ENCODE measurements around the gene TSPAN4. TPM values are rescaled to one million over a fixed set of nuclear protein-coding genes. Genes with fewer than 3 reads are reported as not detected.

TSPAN4 gene
- total RNA-seq, 2 donors from 2014 or later = 48.8 to 94.9 TPM

- Histone ChIP-seq H3K4me3 (peak overlapping the region; percentile 47 to 61), H3K36me3 (no peaks in the 10 kb centered on the region), H3K27me3 (replicated peaks; ENCODE audit: insufficient read depth) (no peaks in the 10 kb centered on the region), H3K9me3 (no peaks in the 10 kb centered on the region), H3K27ac (peak overlapping the region; percentile 87 to 88), H3K4me1 (replicated peaks) (peaks cover 13% of the 10 kb centered on the region)
- no peak for DNase-seq (ENCODE audit: low spot score)
- WGBS = 1% methylated on average over 18 of the region's 18 CpGs
- no peak for TF ChIP-seq POLR2AphosphoS5 (IDR thresholded peaks at IDR 0.05)
- TF ChIP-seq POLR2A (IDR thresholded peaks at IDR 0.05) = no peak
- no peak for TF ChIP-seq CTCF (IDR thresholded peaks at IDR 0.05)
- intact Hi-C loops (cut with DNase I) = no loop called here
Measured at GRCh38 chr11:804599-804964, 38.1 kb upstream of the TSPAN4 start.

DNA sequence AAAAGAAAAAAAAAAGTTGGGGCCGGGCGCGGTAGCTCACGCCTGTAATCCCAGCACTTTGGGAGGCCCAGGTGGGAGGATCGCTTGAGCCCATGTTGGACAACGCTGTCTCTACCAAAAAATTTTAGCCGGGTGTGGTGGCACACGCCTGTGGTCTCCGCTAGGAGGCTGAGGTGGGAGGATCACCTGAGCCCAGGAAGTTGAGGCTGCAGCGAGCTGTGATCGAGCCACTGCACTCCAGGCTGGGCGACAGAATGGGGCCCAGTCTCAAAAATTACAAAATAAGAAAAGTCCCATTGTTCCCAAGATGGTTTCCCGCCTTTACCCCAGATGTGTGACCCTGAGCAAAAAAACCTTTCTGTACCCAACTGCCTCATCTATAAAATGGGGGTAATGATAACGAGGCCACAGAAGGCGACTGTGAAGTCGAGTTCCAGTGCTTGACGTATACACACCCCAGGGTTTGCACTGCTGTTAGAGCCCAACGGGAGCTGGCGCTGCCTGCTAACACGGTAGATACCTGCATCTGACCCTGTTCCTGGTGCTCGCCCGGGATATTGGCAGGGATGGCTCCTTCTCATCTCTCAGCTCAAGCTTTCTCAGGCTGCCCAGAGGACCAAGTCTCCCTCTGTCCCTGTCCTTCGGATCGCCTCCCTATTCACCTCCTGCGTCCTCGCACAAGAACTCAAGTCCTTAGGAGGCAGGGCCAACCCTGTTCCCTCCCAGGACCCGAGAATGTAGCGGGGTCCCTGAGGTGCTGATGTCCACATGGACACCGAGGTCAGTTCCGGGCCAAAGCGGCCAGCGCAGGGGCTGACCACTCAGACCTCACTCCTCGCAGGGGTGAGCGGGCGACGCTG is 34.0 kb upstream of the TSPAN4 start:
- 31% methylated on average over 36 of the region's 36 CpGs for WGBS
- Histone ChIP-seq H3K27me3 (replicated peaks; ENCODE audit: insufficient read depth) (no peaks in the 10 kb centered on the region), H3K4me1 (replicated peaks) (peaks cover 25% of the 10 kb centered on the region)

GRCh38 chr11:809287-810039 is 33.2 kb upstream of the TSPAN4 start, which contains the start of gene RPLP2:
Gene RPLP2, plus strand, starts transcription at chr11:809967. Its CDS starts 268 bp downstream, at chr11:810235.
- peak; percentile 96 for DNase-seq (ENCODE audit: low spot score)
- Histone ChIP-seq H3K9me3 (no peaks in the 10 kb centered on the region), H3K27ac (peak within 1 kb of the TSS; percentile 98 to 99), H3K27me3 (replicated peaks; ENCODE audit: insufficient read depth) (no peaks in the 10 kb centered on the region), H3K4me3 (peak within 1 kb of the TSS; percentile 98 to 99), H3K4me1 (replicated peaks) (peaks cover 17% of the 10 kb centered on the region), H3K36me3 (peaks cover 5 to 21% of the 10 kb centered on the region in 2 donors)
- 0% methylated on average over 56 of the region's 81 CpGs for WGBS
- TF ChIP-seq POLR2AphosphoS5 (IDR thresholded peaks at IDR 0.05) (peak; percentile 93), CTCF (IDR thresholded peaks at IDR 0.05) (peak in 2 of 4 experiments; percentile 9 to 30), POLR2A (IDR thresholded peaks at IDR 0.05) (peak; percentile 83)
- intact Hi-C loops (cut with DNase I) = no loop called here

More for the DNA sequence above, 34.0 kb upstream of the TSPAN4 start:
- H3K9me3 ChIP-seq = no peaks in the 10 kb centered on the region
- H3K4me3 ChIP-seq = peak overlapping the region; percentile 98 to 99
- peaks cover 5 to 20% of the 10 kb centered on the region in 2 donors for H3K36me3 ChIP-seq
- no peak for DNase-seq (ENCODE audit: low spot score)
- H3K27ac ChIP-seq = peak overlapping the region; percentile 98 to 99
- intact Hi-C loops (cut with DNase I) = no loop called here
- no peak for TF ChIP-seq POLR2A (IDR thresholded peaks at IDR 0.05)
- no peak for TF ChIP-seq CTCF (IDR thresholded peaks at IDR 0.05)
- TF ChIP-seq POLR2AphosphoS5 (IDR thresholded peaks at IDR 0.05) = no peak

DNA sequence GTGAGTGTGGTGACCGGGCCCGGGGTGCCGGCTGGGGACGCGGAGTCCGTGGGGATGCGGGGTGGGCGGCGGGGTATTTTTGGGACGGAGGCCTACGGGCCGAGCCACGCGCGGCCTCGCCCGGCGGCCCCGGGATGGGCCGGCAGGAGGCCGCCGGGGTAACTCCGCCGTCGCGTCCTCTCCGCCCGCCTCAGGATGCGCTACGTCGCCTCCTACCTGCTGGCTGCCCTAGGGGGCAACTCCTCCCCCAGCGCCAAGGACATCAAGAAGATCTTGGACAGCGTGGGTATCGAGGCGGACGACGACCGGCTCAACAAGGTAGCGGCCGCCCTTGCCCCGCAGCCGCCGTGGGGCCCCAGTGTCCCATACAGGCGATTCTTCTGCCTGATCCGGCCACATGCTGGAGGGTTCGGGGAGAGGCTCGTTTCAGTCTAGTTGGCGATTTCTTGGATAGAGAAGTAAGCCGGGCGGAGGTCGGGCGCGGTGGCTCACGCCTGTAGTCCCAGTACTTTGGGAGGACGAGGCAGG is 32.5 kb upstream of the TSPAN4 start:
- Histone ChIP-seq H3K4me1 (replicated peaks) (peaks cover 13% of the 10 kb centered on the region), H3K27me3 (replicated peaks; ENCODE audit: insufficient read depth) (no peaks in the 10 kb centered on the region), H3K36me3 (peaks cover 5 to 21% of the 10 kb centered on the region in 2 donors), H3K27ac (peak overlapping the region; percentile 98 to 99), H3K4me3 (peak overlapping the region; percentile 98 to 99), H3K9me3 (no peaks in the 10 kb centered on the region)
- intact Hi-C loops (cut with DNase I) = no loop called here
- no peak for DNase-seq (ENCODE audit: low spot score)
- TF ChIP-seq POLR2A (IDR thresholded peaks at IDR 0.05) (no peak), CTCF (IDR thresholded peaks at IDR 0.05) (peak in 1 of 4 experiments; percentile 2)
- WGBS = under 1% methylated on average over 32 of the region's 55 CpGs
